GM18508 (cell line): ENCODE measurements around the gene NT5E.

Experiments
- ATAC-seq: cut with Tn5 transposase; IDR thresholded peaks from one replicate; pipeline ENCODE4 v1.9.1; 2021; ENCODE audit warnings: moderate number of reproducible peaks; ENCODE audit not compliant: insufficient read depth, unreplicated experiment

The NT5E gene

DNA sequence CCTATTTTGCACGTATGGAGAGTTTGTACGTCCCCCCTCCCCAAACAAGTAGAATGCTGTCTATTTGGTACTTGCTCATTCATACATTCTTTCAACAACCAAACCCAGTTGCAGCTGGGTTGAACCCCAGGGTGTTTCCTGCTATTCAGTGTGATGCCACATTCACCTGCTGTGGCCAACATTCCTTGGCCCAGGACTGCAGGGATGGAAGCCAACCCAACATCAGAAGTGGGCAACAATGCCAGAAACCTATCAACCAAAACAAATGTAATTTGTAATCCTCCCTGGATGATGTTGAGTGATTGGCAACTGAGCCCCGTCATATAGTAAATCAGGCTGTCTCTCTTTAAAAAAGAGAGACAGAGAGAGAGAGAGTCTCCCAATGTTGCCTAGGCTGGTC, 8.9 kb downstream of the NT5E start:
- no peak for ATAC-seq

DNA sequence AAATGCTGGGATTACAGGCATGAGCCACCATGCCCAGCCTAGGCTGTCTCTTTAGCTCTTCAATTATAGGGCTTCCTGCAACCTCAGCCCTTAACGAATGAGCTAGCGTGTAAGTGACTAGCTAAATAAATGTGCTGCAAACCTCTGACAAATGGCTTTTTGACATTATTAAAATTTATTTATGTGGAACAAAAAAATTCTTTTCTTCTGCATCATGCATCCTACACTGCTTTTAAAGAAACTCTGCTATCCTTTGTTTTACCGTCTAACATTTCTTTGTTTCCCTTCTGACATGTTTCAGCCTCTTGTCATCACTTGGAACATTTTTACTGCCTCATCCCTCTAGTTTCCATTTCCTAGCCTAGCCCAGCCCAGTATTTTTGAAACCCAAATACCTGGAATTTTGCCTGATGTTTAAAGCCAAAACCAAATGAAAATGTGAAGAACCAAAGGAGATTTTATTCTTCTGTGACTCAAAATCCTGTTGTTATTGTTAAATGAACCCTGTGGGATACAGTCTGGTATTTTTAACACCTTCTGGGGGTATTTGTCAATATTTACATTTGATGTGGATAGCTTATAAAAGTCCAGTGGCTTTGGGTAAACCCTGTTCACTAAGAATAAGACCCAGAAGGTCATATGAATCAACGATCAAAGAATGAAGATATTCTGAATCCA, 9.5 kb downstream of the NT5E start:
- ATAC-seq: no peak

DNA sequence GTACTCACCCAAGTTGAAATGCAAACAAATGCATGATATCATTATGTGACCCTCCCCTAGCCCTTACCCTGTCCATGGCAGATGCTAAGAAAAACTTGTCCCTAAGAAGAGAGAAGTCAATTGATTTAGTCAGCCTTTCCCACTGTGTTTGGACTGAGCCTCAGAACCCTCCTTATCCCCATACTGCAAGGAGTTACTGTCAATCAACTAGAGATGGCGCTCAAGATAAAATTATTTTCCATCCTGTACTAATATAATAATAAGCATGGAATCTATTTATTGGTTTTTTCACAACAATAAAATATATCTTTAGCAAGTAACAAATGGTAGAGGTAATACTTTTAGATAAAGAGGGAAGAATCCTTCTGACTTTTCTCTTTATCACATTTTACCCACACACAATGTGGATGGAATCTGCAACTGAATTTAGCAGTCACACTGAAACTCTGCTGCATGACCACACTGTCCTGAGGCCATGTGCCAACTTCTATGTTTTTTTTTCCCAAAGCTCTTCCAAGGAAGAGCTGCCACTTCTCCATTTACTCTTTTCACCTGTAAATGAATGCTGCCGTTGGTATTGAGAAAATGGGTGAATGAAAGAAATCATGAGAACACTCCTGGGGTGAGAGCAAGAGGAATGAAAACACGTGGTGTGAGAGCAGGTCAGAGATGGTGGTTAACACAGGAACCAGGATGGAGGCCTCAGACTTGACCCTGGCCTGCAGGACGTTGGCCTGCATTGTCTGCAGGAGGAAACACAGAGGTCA, 10.5 kb downstream of the NT5E start:
- ATAC-seq: no peak

DNA sequence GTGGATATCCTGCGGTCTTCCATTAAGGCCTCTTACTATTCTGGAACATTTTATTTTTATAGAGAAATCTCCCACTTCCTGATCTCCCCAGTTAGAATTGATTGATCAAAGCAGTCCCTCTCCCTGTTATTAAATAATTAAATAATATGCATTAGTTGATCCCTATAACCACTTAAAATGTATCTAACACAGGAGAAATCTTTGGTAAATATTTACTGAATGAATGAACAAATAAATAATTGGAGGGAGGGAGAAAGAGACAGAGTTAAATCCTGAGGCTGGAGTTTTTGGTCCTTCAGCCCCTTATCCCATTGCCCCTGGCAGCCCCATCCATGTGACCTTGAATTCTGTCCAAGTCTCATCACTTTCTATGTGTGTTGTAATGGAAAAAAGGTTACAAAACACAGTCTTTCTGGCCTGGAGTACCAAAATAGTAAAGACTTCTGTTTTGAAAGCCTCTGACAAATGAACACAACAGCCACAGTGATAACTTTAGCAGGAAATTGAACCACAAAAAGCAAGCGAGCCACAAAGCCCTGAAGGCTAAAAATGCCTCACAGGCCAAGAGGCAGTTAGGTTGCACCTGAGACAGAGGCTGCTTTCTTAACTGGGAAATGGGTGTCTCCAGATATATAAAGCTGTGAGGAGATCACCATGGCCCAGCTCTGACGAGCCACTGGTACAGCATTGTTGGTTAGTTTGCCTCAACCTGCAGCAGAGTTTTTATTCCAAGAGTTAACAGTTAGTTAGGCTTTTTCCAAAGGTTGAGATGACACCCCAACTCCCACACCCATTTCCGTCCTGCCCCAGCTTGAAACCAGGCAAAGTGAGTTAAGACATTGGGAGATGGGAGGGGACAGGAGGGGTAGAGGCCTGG, 11.3 kb downstream of the NT5E start:
- ATAC-seq: peak; percentile 78

GRCh38 chr6:85461798-85462170, 11.9 kb downstream of the NT5E start:
- no peak for ATAC-seq

GRCh38 chr6:85462673-85463072, 12.8 kb downstream of the NT5E start:
- no peak for ATAC-seq

- ATAC-seq: no peak
Observed at GRCh38 chr6:85463621-85464259, 13.9 kb downstream of the NT5E start.

DNA sequence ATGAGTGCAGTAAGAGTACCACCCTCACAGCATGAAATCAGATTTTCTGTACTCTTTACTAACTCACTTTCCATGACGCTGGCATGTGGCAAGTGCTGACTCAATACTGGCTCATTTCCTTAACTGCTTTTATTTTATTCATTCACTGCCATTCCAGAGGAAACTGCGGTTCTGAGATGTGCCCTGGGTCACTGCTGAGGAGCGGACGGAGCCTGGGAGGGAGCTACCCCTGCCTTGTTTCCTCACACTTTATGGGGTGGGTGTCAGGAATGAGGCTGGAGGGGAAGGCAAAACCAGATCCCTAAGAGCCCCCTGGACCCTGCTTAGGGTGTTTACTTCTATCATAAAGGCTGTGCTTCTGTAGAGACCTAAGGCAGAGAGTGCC, 14.4 kb downstream of the NT5E start:
- no peak for ATAC-seq

DNA sequence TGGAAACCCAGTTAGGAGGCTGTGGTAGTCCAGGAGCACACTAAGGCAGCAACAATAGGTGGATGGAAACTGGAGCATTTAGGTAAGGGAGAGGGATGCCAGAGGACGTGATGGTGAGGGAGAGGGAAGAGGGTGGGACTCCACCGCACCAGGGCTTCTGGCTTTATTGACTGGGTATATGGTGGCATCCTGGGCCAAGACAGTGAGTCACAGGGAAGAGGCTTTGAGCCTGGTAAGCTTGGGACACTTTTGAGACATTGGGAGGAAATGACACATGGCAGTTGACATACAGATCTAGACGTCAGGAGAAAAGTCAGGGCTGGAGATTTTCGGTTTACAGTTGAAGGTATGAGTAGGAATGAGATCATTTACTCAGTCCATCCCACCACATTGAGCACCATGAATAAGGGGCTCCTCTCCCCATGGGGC, 14.9 kb downstream of the NT5E start:
- ATAC-seq: no peak

DNA sequence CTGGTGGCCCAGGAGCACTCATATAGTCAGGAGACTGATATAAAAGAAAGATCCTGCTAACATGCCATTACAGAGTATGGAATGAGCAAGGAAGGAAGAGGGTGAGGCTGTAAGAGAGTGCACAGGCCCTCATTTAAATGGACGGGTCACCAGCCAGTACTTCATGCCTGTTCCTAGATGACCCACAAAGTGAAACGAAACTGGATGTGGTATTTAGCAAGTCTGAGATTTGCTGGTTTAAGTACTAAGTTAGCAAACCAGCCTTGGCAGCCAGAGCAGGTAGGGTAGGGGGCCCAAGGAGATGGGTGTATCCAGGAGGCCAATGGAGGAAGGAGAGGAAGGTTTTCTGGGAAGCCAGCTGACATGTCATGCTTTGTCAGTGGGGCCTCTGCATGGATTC, 15.9 kb downstream of the NT5E start:
- ATAC-seq: peak; percentile 45

DNA sequence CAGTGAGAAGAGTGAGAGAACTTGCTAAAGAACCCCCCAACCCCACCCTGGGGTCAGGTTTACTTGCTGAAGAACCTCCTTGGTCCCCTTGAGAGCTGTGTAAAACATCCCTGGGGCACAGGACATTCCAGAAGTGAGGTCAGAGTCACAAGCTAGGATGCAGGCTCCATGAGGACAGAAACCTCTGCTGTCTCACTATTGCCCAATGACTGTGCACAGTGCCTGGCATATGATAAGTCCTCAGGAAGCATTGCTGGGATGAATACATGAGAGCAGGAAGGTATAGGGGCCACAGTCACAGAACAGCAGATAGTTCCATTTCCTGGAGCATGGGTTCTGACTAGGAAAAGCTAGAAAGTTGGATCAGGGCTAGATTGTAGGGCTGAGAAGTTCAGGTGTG, 18.4 kb downstream of the NT5E start:
- no peak for ATAC-seq

GRCh38 chr6:85469276-85470022, 19.6 kb downstream of the NT5E start:
- ATAC-seq: no peak

DNA sequence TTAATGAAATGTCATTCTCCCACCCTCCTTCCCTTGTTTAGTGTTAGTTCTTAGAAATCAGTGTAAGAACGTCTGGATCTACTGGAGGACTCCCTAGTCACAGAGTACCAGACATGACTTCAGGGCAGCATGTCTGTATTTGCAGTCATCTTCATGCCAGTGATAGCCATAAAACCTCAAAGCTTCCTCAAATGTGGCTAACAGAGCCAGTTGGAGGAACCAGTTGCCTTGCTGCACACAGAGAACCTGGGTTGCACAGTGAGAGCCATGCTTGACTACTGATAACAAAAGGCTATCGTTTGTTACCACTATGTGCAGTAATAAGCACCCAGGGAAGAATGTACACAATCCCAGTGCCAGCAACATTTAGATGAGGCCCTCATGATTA, 20.1 kb downstream of the NT5E start:
- ATAC-seq: no peak

GRCh38 chr6:85472744-85473143, 22.9 kb downstream of the NT5E start:
- ATAC-seq: no peak

DNA sequence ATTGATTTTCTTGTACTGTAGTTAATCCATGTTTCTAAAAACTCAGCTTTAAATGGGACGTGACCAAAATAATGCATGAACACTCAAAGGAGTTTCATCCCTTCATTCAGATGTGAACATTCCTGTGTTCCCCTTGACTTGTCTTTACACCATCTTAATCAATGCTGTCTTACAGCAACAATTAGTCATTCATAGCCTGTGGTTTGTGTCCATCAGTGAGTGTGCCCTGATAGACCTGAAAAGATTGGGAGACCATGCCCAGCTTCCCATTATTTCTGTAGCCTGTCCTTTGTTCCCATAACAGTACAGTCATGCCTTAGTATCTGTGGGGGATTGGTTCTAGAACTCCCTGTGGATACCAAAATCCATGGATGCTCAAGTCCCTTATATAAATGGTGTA, 23.9 kb downstream of the NT5E start:
- no peak for ATAC-seq

- ATAC-seq: no peak
Observed at GRCh38 chr6:85476532-85476931, 26.6 kb downstream of the NT5E start.

GRCh38 chr6:85479208-85479607, 29.3 kb downstream of the NT5E start:
- no peak for ATAC-seq

GRCh38 chr6:85482206-85482904, 32.5 kb downstream of the NT5E start:
- ATAC-seq: no peak

- ATAC-seq: peak; percentile 71
Observed at GRCh38 chr6:85482905-85483700, 33.2 kb downstream of the NT5E start.
